DOHH2 (cell line): ENCODE measurements around the gene ZNF746.
A peak's percentile ranks its signal among the peaks of the same experiment; 100 is the strongest.

Source experiments
- H3F3A ChIP-seq: fragments of 200-600 bp; sonication (generic), shearing (Covaris generic); 2 replicates; pipeline ENCODE4 v1.6.0; 2016; ENCODE audit warnings: antibody characterized with exemption, mild to moderate bottlenecking; ENCODE audit not compliant: control insufficient read depth, insufficient read depth
- H3K27ac ChIP-seq: fragments of 200-600 bp; sonication (generic); 2 replicates; pipeline ENCODE4 v1.5.1; 2014; ENCODE audit warnings: low read depth, mild to moderate bottlenecking, low read length, moderate library complexity
- H3K27me3 ChIP-seq: fragments of 200-600 bp; sonication (generic); 2 replicates; pipeline ENCODE4 v1.6.1; 2014; ENCODE audit warnings: mild to moderate bottlenecking, low read length, mixed read lengths; ENCODE audit not compliant: control insufficient read depth
- H3K36me3 ChIP-seq: fragments of 200-600 bp; sonication (generic); 2 replicates; pipeline ENCODE4 v1.6.1; 2014; ENCODE audit warnings: mild to moderate bottlenecking, low read length, moderate library complexity, mixed read lengths; ENCODE audit not compliant: control insufficient read depth
- H3K4me1 ChIP-seq: fragments of 200-600 bp; sonication (generic); 2 replicates; pipeline ENCODE4 v1.6.1; 2014; ENCODE audit warnings: mild to moderate bottlenecking, low read length, mixed read lengths; ENCODE audit not compliant: control insufficient read depth
- H3K4me2 ChIP-seq: fragments of 200-600 bp; sonication (generic); 2 replicates; pipeline ENCODE4 v1.6.0; 2014; ENCODE audit warnings: mild to moderate bottlenecking, low read length, moderate library complexity
- H3K4me3 ChIP-seq: fragments of 200-600 bp; sonication (generic); 2 replicates; pipeline ENCODE4 v1.5.1; 2014; ENCODE audit warnings: mild to moderate bottlenecking, low read length, mixed read lengths
- H3K79me2 ChIP-seq: fragments of 200-600 bp; sonication (generic); 2 replicates; pipeline ENCODE4 v1.6.1; 2014; ENCODE audit warnings: mild to moderate bottlenecking, low read length, mixed read lengths; ENCODE audit not compliant: control insufficient read depth
- H3K9me2 ChIP-seq: fragments of 200-600 bp; sonication (generic); replicated peaks from 2 replicates; pipeline ENCODE4 v1.6.1; 2014; ENCODE audit warnings: mild to moderate bottlenecking, low read length, mixed read lengths; ENCODE audit not compliant: control insufficient read depth
- H3K9me3 ChIP-seq: fragments of 200-600 bp; sonication (generic); 2 replicates; pipeline ENCODE4 v1.6.1; 2014; ENCODE audit warnings: antibody characterized with exemption, low read length, mixed read lengths; ENCODE audit not compliant: control insufficient read depth, insufficient read depth
- H4K20me1 ChIP-seq: fragments of 200-600 bp; sonication (generic); 2 replicates; pipeline ENCODE4 v1.6.0; 2014; ENCODE audit warnings: low read depth, mild to moderate bottlenecking, antibody characterized with exemption, low read length, moderate library complexity; ENCODE audit not compliant: control insufficient read depth, insufficient read depth
- EZH2phosphoT487 ChIP-seq: fragments of 200-600 bp; sonication (generic); IDR thresholded peaks from 2 replicates; pipeline ENCODE4 v1.6.1; 2017; ENCODE audit warnings: borderline replicate concordance, mild to moderate bottlenecking, antibody characterized with exemption, low read length, moderate library complexity, mixed read lengths
- TF ChIP-seq, protein P1 (sequence below): fragments of 200-600 bp; sonication (generic); IDR thresholded peaks from one replicate; pipeline ENCODE4 v1.5.1; 2014; ENCODE audit warnings: antibody characterized with exemption, mild to moderate bottlenecking, low read depth, low read length; ENCODE audit not compliant: poor library complexity, severe bottlenecking

The ZNF746 gene

DNA sequence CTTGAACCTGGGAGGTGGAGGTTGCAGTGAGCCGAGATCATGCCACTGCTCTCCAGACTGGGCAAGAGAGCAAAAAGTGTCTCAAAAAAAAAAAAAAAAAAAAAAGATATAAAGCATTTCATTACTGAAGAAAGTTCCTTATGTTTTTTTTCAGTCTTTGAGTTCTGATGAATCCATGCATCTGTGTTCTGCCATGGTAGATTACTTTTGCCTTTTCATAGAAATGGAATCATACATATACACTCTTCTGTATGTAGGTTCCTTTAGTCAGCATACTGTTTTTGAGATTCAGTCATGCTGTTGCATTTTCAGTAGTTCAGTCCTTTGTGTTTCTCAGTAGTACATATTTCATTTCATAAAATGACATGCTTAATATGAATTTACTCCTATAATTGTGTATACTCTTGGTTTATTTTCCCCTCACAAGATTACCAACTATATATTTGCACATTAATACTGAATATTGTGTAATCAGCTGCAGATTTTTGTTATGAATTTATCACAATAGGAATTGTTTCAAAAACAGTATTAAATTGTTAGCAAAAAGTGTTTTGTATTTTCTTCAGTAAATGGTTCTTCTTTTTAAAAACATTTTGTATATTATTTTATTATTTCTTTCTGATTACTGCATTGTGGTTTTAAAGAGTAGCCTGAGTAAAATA lies 34.0 kb downstream of the ZNF746 start:
- Histone ChIP-seq H3K4me3 (no peak overlapping the region), H3K4me1 (peaks cover 16% of the 10 kb centered on the region), H3F3A (no peaks in the 10 kb centered on the region; the same call in 1 of the 2 replicates), H3K27ac (no peak overlapping the region), H3K9me3 (peaks cover 12% of the 10 kb centered on the region), H3K79me2 (peaks cover 17% of the 10 kb centered on the region), H3K27me3 (0 out of 2 replicates have a peak, but pooled peaks cover 12% of the 10 kb centered on the region), H3K9me2 (no peaks in the 10 kb centered on the region), H3K36me3 (no peaks in the 10 kb centered on the region), H4K20me1 (no peaks in the 10 kb centered on the region), H3K4me2 (no peak overlapping the region)
- TF ChIP-seq, protein P1, sequence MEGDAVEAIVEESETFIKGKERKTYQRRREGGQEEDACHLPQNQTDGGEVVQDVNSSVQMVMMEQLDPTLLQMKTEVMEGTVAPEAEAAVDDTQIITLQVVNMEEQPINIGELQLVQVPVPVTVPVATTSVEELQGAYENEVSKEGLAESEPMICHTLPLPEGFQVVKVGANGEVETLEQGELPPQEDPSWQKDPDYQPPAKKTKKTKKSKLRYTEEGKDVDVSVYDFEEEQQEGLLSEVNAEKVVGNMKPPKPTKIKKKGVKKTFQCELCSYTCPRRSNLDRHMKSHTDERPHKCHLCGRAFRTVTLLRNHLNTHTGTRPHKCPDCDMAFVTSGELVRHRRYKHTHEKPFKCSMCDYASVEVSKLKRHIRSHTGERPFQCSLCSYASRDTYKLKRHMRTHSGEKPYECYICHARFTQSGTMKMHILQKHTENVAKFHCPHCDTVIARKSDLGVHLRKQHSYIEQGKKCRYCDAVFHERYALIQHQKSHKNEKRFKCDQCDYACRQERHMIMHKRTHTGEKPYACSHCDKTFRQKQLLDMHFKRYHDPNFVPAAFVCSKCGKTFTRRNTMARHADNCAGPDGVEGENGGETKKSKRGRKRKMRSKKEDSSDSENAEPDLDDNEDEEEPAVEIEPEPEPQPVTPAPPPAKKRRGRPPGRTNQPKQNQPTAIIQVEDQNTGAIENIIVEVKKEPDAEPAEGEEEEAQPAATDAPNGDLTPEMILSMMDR = no peak
- TF ChIP-seq EZH2phosphoT487 = no peak

DNA sequence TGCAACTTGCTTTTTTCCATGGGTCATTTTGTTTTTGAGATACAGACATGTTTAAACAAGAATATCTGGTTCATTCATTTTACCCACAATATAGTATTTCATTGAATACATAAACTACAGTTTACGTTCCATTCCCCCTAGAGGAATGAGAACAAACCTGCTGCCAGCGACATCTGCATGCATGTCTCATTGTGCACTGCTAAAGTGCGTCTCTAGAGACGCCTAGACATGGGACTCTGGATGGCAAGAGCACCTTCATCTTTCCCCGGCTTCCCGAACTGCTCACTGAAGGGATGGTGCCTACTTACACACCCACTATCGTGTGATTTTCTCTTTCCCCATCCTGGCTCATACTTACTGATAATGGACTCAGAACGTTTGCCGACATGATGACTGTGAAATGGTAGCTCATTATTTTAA lies 35.5 kb downstream of the ZNF746 start:
- Histone ChIP-seq H3K9me2 (no peaks in the 10 kb centered on the region), H4K20me1 (no peaks in the 10 kb centered on the region), H3K27me3 (0 out of 2 replicates have a peak, but pooled peaks cover 12% of the 10 kb centered on the region), H3K4me1 (peaks cover 24% of the 10 kb centered on the region), H3K36me3 (peaks cover under 1% of the 10 kb centered on the region; the same call in 1 of the 2 replicates), H3K79me2 (peaks cover 33% of the 10 kb centered on the region), H3K9me3 (peaks cover 12% of the 10 kb centered on the region), H3K27ac (no peak overlapping the region), H3F3A (no peaks in the 10 kb centered on the region; the same call in 1 of the 2 replicates), H3K4me2 (no peak overlapping the region), H3K4me3 (no peak overlapping the region)
- TF ChIP-seq EZH2phosphoT487 = no peak
- TF ChIP-seq, protein P1 = no peak

DNA sequence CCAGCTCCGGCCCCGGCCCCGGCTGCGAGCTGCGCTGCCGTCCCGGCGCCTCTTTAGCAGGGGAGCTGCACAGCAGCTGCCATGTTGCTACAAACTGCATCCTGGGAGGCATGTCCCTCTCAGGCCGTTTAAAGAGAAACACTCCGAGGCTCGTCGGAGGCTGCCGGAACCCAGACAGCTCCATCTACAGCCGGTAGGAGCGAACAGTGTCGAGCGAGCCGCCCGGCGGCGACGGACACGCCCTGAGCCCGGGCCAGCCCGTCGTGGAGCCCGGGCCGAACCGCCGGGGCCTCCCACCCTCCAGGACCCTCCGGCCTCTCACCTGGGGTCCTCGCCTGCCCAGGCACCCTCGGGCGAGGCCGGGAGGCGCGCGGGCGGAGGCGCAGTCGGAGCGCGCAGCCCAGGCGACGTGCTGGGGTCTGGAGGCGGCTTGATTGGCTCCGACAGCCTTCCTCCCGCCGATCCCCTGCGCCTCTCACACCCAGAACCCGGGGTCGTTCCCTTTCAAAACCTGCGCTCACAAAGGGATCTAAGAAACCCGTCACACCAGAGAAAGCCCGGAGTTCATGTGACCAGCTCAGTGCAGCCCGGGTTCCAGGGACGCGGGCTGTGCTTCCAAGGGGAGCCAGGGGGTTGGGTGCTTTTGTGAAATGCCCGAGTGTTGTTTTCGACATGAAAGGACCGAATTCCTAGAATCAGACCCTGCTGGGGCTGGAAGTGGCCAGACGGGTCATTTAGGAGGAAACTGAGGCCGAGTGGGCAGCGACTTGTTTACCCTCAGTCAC lies 36.9 kb downstream of the ZNF746 start, which contains the start of gene ZNF777:
TSS of gene ZNF777 (minus strand) at position 570 of the 785 bp plus-strand sequence. CDS start 5,040 bp downstream, outside the sequence.
- Histone ChIP-seq H3K79me2 (peaks cover 40% of the 10 kb centered on the region), H3K4me2 (peak within 1 kb of the TSS; percentile 68), H3F3A (no peaks in the 10 kb centered on the region; the same call in 1 of the 2 replicates), H3K9me3 (no peaks in the 10 kb centered on the region), H3K36me3 (peaks cover 15% of the 10 kb centered on the region), H3K9me2 (no peaks in the 10 kb centered on the region), H3K4me3 (peak within 1 kb of the TSS; percentile 74), H3K27me3 (0 out of 2 replicates have a peak, but pooled peaks cover 12% of the 10 kb centered on the region), H4K20me1 (no peaks in the 10 kb centered on the region), H3K27ac (no peak within 1 kb of the TSS), H3K4me1 (peaks cover 29% of the 10 kb centered on the region)
- TF ChIP-seq, protein P1 = peak; percentile 66
- TF ChIP-seq EZH2phosphoT487 = no peak
